GM18861 (cell line): ENCODE measurements around the gene SLC16A11.
"Not testable (repeated sequence)": the region's sequence is repeated elsewhere in the genome, so short reads cannot be mapped to it uniquely, and the experiment has no call there.

ENCODE experiments used
- ATAC-seq: cut with Tn5 transposase; IDR thresholded peaks from one replicate; pipeline ENCODE4 v1.9.1; 2021; ENCODE audit not compliant: unreplicated experiment

Gene SLC16A11

GRCh38 chr17:7011415-7011814 is 32.5 kb downstream of the SLC16A11 start:
- no peak for ATAC-seq

- ATAC-seq: no peak
Measured at GRCh38 chr17:7010523-7010922, 33.4 kb downstream of the SLC16A11 start.

GRCh38 chr17:7007143-7007542 is 36.7 kb downstream of the SLC16A11 start:
- no peak for ATAC-seq

- ATAC-seq: no peak
Measured at GRCh38 chr17:7005716-7006115, 38.2 kb downstream of the SLC16A11 start.

- ATAC-seq: no peak
Measured at GRCh38 chr17:7004398-7005253, 39.3 kb downstream of the SLC16A11 start.

GRCh38 chr17:7003745-7004144 is 40.1 kb downstream of the SLC16A11 start:
- ATAC-seq: no peak

- no peak for ATAC-seq
Measured at GRCh38 chr17:7002288-7003047, 41.4 kb downstream of the SLC16A11 start.

- no peak for ATAC-seq
Measured at GRCh38 chr17:7001318-7001961, 42.5 kb downstream of the SLC16A11 start.

GRCh38 chr17:6998855-6999508 is 44.9 kb downstream of the SLC16A11 start:
- ATAC-seq: no peak

- no peak for ATAC-seq
Measured at GRCh38 chr17:6997171-6997570, 46.7 kb downstream of the SLC16A11 start.

- ATAC-seq: no peak
Measured at GRCh38 chr17:6996256-6997011, 47.5 kb downstream of the SLC16A11 start.

- ATAC-seq: no peak
Measured at GRCh38 chr17:6995500-6996255, 48.2 kb downstream of the SLC16A11 start, which contains the start of gene ALOX12. ALOX12 (plus strand) TSS chr17:6996049; CDS start chr17:6996118, 69 bp downstream.

- no peak for ATAC-seq
Measured at GRCh38 chr17:6994666-6995256, 49.1 kb downstream of the SLC16A11 start.

GRCh38 chr17:6994118-6994598 is 49.7 kb downstream of the SLC16A11 start:
- ATAC-seq: no peak

- not testable (repeated sequence) for ATAC-seq
Measured at GRCh38 chr17:6993613-6994056, 50.3 kb downstream of the SLC16A11 start.
